Lung (tissue), 12 donors: ENCODE results near the gene MRAP2. TPM values are rescaled to one million over a fixed set of nuclear protein-coding genes. Genes with fewer than 3 reads are reported as not detected.

ENCODE experiments used
- ATAC-seq: fragments of 200-7000 bp; cut with Tn5 transposase; one replicate; pipeline ENCODE4 v1.9.1; 2020; ENCODE audit warnings: moderate number of reproducible peaks; ENCODE audit not compliant: insufficient read depth, low FRiP score
- DNase-seq, 3 donors: peaks; one replicate each; pipeline ENCODE4 v3.0.0-alpha.2; 2013 to 2017
- H3K27ac ChIP-seq, 2 donors: one replicate each; pipeline ENCODE4 v1.5.1; 2013; ENCODE audit warnings: mild to moderate bottlenecking in 2 of 2, moderate library complexity in 2 of 2, control low read depth in 1 of 2, inconsistent platforms in 1 of 2, low read depth in 1 of 2, low read length in 1 of 2
- H3K27me3 ChIP-seq, 3 donors: one replicate each; pipeline ENCODE4 v1.5.1; 2013; ENCODE audit warnings: low read length in 2 of 3; ENCODE audit not compliant: control insufficient read depth in 3 of 3, insufficient read depth in 3 of 3
- H3K36me3 ChIP-seq, 4 donors: one replicate each; pipeline ENCODE4 v1.5.1; 2013; ENCODE audit warnings: low read length in 4 of 4, mild to moderate bottlenecking in 1 of 4, moderate library complexity in 1 of 4; ENCODE audit not compliant: control insufficient read depth in 4 of 4, insufficient read depth in 4 of 4
- H3K4me1 ChIP-seq, 5 donors: one replicate each; pipeline ENCODE4 v1.5.1; 2013; ENCODE audit warnings: low read length in 5 of 5, mild to moderate bottlenecking in 2 of 5, moderate library complexity in 1 of 5; ENCODE audit not compliant: control insufficient read depth in 5 of 5, insufficient read depth in 5 of 5
- H3K4me3 ChIP-seq: one replicate; pipeline ENCODE4 v1.5.1; 2013; ENCODE audit warnings: mild to moderate bottlenecking, control low read depth, moderate library complexity
- H3K9ac ChIP-seq, 2 donors: one replicate each; pipeline ENCODE4 v1.5.1; 2013; ENCODE audit warnings: low read length in 2 of 2, control low read depth in 1 of 2; ENCODE audit not compliant: insufficient read depth in 1 of 2
- H3K9me3 ChIP-seq, 4 donors: one replicate each; pipeline ENCODE4 v1.5.1; 2013; ENCODE audit warnings: low read length in 3 of 4, mild to moderate bottlenecking in 1 of 4, moderate library complexity in 1 of 4; ENCODE audit not compliant: control insufficient read depth in 4 of 4, insufficient read depth in 3 of 4
- WGBS, 2 donors: extraction: QIAGEN DNeasy Blood & Tissue Kit; methylation state at CpG; one replicate each; pipeline ENCODE4 v1.1.7; 2013; 5-methylcytosine and 5-hydroxymethylcytosine counted together
- polyA plus RNA-seq, 2 donors: library from polyadenylated mRNA; stranded (reverse); fragments of 200-250 nt; gene quantifications; one replicate each; pipeline ENCODE4 v1.2.1, GENCODE V29; 2013
- total RNA-seq, 2 donors: library from RNA; depleted of rRNA in 1 of 2; stranded (reverse); fragments of >200 nt in 1 of 2; gene quantifications; one replicate each; pipeline ENCODE4 v1.2.1, GENCODE V29; 2014 to 2021
- TF ChIP-seq, protein P1 (sequence below): IDR thresholded peaks from 2 replicates; pipeline ENCODE4 v1.5.1; 2012; ENCODE audit warnings: mild to moderate bottlenecking; ENCODE audit errors: control extremely low read depth, extremely low read depth
- donor health status: control.
- donor health status: control.
- donor health status: Bipolar disorder and iron deficiency.
- donor health status: healthy.
- donor health status: DM: yes; HTN: yes; CAD: no.

The MRAP2 gene
- total and polyA plus RNA-seq, 4 donors, result 0.34 to 4.2 (median 1.3) TPM

DNA sequence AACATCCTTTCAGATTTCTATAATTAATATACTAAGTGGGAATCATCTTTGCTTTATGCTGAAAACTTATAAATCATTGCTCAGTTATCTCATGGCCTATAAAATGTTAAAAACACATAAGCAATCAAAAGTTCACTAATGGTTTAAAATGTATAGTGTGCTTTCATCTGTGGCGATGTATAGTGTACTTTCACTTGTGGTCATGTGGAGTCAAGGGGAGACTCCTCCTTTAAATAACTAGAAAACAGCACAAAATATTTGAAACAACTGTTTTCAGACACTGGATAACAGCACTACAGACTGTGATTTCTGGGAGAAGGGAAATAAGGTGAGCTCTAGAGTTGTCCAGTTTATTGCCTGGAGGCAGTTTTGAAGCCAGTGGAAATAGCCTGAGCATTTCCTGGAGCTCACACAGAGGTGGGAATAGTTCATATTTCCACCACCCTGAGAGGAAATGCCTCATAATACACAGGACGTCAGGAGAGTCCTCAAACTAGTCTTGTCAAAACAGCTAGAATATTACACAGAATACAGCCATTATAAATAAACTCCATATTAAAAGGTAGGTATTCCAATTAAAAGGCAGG, 104.5 kb downstream of the MRAP2 start:
- Histone ChIP-seq H3K27ac (no peak overlapping the region), H3K4me1 (no peaks in the 10 kb centered on the region), H3K9me3 (peaks cover 0 to 6% (median 2%) of the 10 kb centered on the region in 4 donors), H3K36me3 (peaks cover 2 to 8% (median 7%) of the 10 kb centered on the region in 4 donors), H3K4me3 (no peak overlapping the region), H3K27me3 (no peaks in the 10 kb centered on the region), H3K9ac (no peak overlapping the region)
- TF ChIP-seq, protein P1, sequence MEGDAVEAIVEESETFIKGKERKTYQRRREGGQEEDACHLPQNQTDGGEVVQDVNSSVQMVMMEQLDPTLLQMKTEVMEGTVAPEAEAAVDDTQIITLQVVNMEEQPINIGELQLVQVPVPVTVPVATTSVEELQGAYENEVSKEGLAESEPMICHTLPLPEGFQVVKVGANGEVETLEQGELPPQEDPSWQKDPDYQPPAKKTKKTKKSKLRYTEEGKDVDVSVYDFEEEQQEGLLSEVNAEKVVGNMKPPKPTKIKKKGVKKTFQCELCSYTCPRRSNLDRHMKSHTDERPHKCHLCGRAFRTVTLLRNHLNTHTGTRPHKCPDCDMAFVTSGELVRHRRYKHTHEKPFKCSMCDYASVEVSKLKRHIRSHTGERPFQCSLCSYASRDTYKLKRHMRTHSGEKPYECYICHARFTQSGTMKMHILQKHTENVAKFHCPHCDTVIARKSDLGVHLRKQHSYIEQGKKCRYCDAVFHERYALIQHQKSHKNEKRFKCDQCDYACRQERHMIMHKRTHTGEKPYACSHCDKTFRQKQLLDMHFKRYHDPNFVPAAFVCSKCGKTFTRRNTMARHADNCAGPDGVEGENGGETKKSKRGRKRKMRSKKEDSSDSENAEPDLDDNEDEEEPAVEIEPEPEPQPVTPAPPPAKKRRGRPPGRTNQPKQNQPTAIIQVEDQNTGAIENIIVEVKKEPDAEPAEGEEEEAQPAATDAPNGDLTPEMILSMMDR, result no peak
- WGBS, 2 donors, result 76 to 84% methylated on average over 2 of the region's 2 CpGs
- ATAC-seq (no peak), DNase-seq (peak in 2 of 3 donors; percentile 8 to 13)

DNA sequence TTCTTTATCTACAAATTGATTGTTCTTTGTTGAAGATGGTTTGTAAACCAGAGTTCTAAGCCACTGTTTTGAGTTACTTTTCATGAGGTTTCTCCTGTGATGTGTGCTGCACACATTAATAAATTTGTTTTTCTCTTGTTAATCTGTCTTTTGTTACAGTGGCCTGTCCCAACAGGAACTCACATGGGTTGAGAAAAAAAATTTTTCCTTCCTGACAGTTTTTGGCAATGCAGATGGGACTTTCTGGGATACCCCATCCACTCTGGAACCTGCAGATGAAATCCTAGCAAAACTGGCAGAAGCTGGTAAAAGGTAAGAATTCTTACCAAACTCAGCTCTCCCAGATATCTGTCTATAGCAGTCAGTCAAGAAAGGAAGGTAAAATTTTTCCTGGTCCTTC, 105.7 kb downstream of the MRAP2 start:
- TF ChIP-seq, protein P1, result no peak
- DNase-seq, result no peak
- no peak for ATAC-seq

More for the DNA sequence above, 105.7 kb downstream of the MRAP2 start:
- Histone ChIP-seq H3K4me1 (no peaks in the 10 kb centered on the region), H3K27me3 (no peaks in the 10 kb centered on the region), H3K9me3 (no peaks in the 10 kb centered on the region), H3K27ac (no peak overlapping the region), H3K4me3 (no peak overlapping the region), H3K9ac (no peak overlapping the region), H3K36me3 (peaks cover 2 to 8% (median 5%) of the 10 kb centered on the region in 4 donors)

Other genes starting within 250 kb of the MRAP2 start
- gene RIPPLY2, start 180.4 kb upstream of the MRAP2 start, total RNA-seq, result not detected
- under 1 TPM; 0.05 to 0.24 TPM for gene RIPPLY2, start 180.4 kb upstream of the MRAP2 start, polyA plus RNA-seq
- 10 to 100 TPM; 19.9 to 29.9 TPM for gene CYB5R4, start 174.1 kb upstream of the MRAP2 start, total RNA-seq
- 10 to 100 TPM in 1 of 2 donors, 1 to 10 TPM in 1; 4.6 to 41.4 TPM for gene CYB5R4, start 174.1 kb upstream of the MRAP2 start, polyA plus RNA-seq
- gene CEP162, start 193.9 kb downstream of the MRAP2 start, total RNA-seq, result 10 to 100 TPM; 10.1 to 25.6 TPM
- 1 to 10 TPM; 4.3 to 7.3 TPM for gene CEP162, start 193.9 kb downstream of the MRAP2 start, polyA plus RNA-seq